ENCODE data around the gene ELF1. TPM values are rescaled to one million over a fixed set of nuclear protein-coding genes. Genes with fewer than 3 reads are reported as not detected.
"Not testable (repeated sequence)": the region's sequence is repeated elsewhere in the genome, so short reads cannot be mapped to it uniquely, and the experiment has no call there.

The ELF1 gene
- total RNA-seq, 1 experiment from 2014 or later, result 11.3 TPM

DNA sequence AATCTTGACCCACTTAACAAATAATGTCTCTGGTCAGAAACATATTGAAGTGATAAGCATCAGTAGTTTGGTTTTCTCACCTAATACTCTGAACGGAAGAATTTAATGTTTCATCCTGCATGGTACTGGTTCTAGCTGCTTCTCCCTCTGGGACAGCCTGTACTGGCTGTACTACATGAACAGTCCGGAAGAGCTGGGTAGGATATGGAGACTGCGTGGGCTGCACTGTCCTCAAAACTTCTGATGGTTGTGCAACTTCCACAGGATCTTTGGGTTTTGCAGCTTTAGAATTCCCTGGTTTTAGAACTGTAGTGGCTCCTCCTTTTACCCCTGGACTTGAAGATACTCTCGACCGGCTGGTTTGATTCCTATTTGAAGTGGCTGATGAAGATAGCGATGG lies 78.3 kb downstream of the ELF1 start:
- no peak for DNase-seq
- peaks cover 11% of the 10 kb centered on the region for H3K36me3 ChIP-seq
- H3K27me3 ChIP-seq, result no peaks in the 10 kb centered on the region
- H3K4me3 ChIP-seq, result no peak overlapping the region
- H3K9me3 ChIP-seq, result no peaks in the 10 kb centered on the region

- Histone ChIP-seq H3K9me3 (no peaks in the 10 kb centered on the region), H3K27me3 (no peaks in the 10 kb centered on the region), H3K36me3 (peaks cover 15% of the 10 kb centered on the region), H3K4me3 (no peak overlapping the region)
- DNase-seq, result no peak
Measured at GRCh38 chr13:40933508-40934204, 85.5 kb downstream of the ELF1 start.

- Histone ChIP-seq H3K4me3 (no peak overlapping the region), H3K27me3 (no peaks in the 10 kb centered on the region), H3K36me3 (peaks cover 15% of the 10 kb centered on the region), H3K9me3 (no peaks in the 10 kb centered on the region)
- DNase-seq, result no peak
Measured at GRCh38 chr13:40932252-40932651, 86.9 kb downstream of the ELF1 start.

DNA sequence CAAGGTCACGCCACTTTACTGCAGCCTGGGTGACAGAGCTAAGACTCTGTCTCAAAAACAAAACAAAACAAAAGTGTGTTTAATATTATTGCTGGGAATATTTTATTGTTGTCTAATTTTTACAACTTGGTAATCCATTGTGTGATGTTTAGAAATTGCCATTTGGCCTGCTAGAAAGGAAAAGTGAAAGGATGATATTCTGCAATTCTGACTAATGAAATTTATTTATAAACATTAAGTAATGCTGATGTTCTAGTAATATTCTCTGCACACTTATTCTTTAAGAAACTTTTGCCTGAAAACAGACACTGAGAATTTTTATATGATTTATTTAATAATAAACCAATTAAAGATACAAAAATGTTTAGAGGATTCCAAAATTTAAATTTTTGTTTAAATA lies 87.4 kb downstream of the ELF1 start:
- no peaks in the 10 kb centered on the region for H3K9me3 ChIP-seq
- DNase-seq, result no peak
- H3K27me3 ChIP-seq, result no peaks in the 10 kb centered on the region
- no peak overlapping the region for H3K4me3 ChIP-seq
- H3K36me3 ChIP-seq, result peaks cover 15% of the 10 kb centered on the region

DNA sequence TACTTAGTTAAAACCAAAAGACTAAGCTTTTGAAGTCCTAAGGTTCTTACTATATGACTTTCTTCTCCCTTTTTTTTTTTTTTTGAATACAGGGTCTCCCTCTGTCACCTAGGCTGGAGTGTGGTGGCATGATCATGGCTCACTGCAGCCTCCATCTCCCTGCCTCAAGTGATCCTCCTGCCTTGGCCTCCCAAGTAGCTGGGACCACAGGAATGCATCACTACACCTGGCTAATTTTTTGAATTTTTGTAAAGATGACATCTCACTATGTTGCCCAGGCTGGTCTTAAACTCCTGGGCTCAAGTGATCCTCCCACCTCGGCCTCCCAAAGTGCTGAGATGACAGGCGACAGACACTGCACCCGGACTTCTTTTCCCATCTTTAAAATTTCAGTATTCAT lies 89.2 kb downstream of the ELF1 start:
- H3K4me3 ChIP-seq, DNase-seq, H3K9me3 ChIP-seq, H3K27me3 ChIP-seq: not testable (repeated sequence)
- peaks cover 15% of the 10 kb centered on the region for H3K36me3 ChIP-seq

- Histone ChIP-seq H3K4me3 (no peak overlapping the region), H3K27me3 (no peaks in the 10 kb centered on the region), H3K9me3 (no peaks in the 10 kb centered on the region), H3K36me3 (peaks cover 15% of the 10 kb centered on the region)
- no peak for DNase-seq
Measured at GRCh38 chr13:40928980-40929379, 90.1 kb downstream of the ELF1 start.

DNA sequence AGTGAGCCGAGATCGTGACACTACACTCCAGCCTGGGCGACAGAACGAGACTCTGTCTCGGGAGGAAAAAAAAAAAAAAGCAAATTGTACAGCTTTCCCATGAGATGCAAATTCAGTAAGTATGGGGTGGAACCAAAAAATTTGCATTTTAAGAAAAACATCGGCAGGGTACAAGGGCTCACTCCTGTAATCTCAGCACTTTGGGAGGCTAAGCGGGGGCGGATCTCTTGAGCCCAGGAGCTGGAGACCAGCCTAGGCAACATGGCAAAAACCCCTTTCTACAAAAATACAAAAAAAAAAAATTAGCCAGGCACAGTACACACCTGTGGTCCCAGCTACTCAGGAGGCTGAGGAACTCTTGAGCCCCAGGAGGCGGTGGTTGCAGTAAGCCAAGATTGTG lies 91.2 kb downstream of the ELF1 start:
- Histone ChIP-seq H3K4me3 (no peak overlapping the region), H3K27me3 (no peaks in the 10 kb centered on the region), H3K36me3 (peaks cover 15% of the 10 kb centered on the region), H3K9me3 (no peaks in the 10 kb centered on the region)
- no peak for DNase-seq

DNA sequence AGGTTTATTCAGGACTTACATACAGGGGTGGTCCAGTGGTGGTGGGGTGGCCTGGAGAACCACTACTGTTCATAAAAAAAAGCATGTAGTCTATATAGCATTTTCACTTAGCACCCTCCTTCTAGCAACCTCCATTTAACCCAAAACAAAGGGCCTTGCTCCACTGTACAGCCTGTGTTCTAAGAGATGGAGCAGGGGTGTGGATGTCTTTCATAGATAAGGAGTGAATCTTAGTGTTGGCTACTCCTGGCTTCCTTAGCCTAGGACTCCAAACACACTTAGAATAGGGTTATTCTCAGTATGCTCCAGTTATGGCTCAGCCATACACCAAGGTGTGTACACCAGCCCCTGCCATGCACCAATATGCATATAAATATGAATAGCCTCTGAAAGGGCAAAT lies 95.2 kb downstream of the ELF1 start:
- H3K27me3 ChIP-seq, result no peaks in the 10 kb centered on the region
- no peak overlapping the region for H3K4me3 ChIP-seq
- H3K36me3 ChIP-seq, result no peaks in the 10 kb centered on the region
- no peak for DNase-seq
- H3K9me3 ChIP-seq, result no peaks in the 10 kb centered on the region

GRCh38 chr13:40922437-40923040 lies 96.6 kb downstream of the ELF1 start:
- DNase-seq, result no peak
- H3K36me3 ChIP-seq, result no peaks in the 10 kb centered on the region
- no peaks in the 10 kb centered on the region for H3K27me3 ChIP-seq
- no peaks in the 10 kb centered on the region for H3K9me3 ChIP-seq
- H3K4me3 ChIP-seq, result no peak overlapping the region

- no peak for DNase-seq
- H3K27me3 ChIP-seq, result no peaks in the 10 kb centered on the region
- peak overlapping the region; percentile 59 for H3K4me3 ChIP-seq
Measured at GRCh38 chr13:40920826-40921225, 98.3 kb downstream of the ELF1 start.

DNA sequence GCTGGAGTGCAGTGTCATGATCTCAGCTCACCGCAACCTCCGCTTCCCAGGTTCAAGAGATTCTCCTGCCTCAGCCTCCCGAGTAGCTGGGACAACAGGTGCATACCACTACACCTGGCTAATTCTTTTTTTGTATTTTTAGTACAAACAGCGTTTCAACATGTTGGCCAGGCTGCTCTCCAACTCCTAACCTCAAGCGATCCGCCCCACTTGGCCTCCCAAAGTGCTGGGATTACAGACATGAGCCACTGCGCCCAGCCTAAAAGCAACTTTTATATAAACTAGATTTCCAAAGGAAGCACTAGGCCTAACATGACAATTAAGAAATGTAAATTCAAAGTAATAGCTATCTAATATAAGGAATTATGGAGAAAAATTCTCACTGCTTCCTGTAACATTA lies 99.2 kb downstream of the ELF1 start:
- H3K36me3 ChIP-seq, H3K9me3 ChIP-seq, H3K4me3 ChIP-seq, H3K27me3 ChIP-seq, DNase-seq: not testable (repeated sequence)

More at GRCh38 chr13:40920826-40921225, 98.3 kb downstream of the ELF1 start:
- Histone ChIP-seq H3K36me3 (no peaks in the 10 kb centered on the region), H3K9me3 (no peaks in the 10 kb centered on the region)

- Histone ChIP-seq H3K36me3 (no peaks in the 10 kb centered on the region), H3K9me3 (no peaks in the 10 kb centered on the region), H3K27me3 (no peaks in the 10 kb centered on the region), H3K4me3 (no peak overlapping the region)
- DNase-seq, result no peak
Measured at GRCh38 chr13:40916207-40916998, 102.7 kb downstream of the ELF1 start.

- H3K36me3 ChIP-seq, H3K4me3 ChIP-seq, DNase-seq, H3K27me3 ChIP-seq, H3K9me3 ChIP-seq: not testable (repeated sequence)
Measured at GRCh38 chr13:40914863-40915262, 104.3 kb downstream of the ELF1 start.

GRCh38 chr13:40911341-40911740 lies 107.8 kb downstream of the ELF1 start:
- Histone ChIP-seq H3K4me3 (no peak overlapping the region), H3K27me3 (no peaks in the 10 kb centered on the region), H3K9me3 (no peaks in the 10 kb centered on the region), H3K36me3 (no peaks in the 10 kb centered on the region)
- no peak for DNase-seq

GRCh38 chr13:40910324-40911050 lies 108.6 kb downstream of the ELF1 start:
- no peak overlapping the region for H3K4me3 ChIP-seq
- no peak for DNase-seq
- no peaks in the 10 kb centered on the region for H3K9me3 ChIP-seq

GRCh38 chr13:40909541-40910200 lies 109.4 kb downstream of the ELF1 start:
- not testable (repeated sequence) for H3K36me3 ChIP-seq, H3K27me3 ChIP-seq, H3K9me3 ChIP-seq, DNase-seq, H3K4me3 ChIP-seq

More at GRCh38 chr13:40910324-40911050, 108.6 kb downstream of the ELF1 start:
- Histone ChIP-seq H3K36me3 (no peaks in the 10 kb centered on the region), H3K27me3 (no peaks in the 10 kb centered on the region)
